H1 (cell line): ENCODE results near the gene PDE1A. TPM values are rescaled to one million over a fixed set of nuclear protein-coding genes. Genes with fewer than 3 reads are reported as not detected.

ENCODE experiments used
- CTCF ChIA-PET: fragments of 300-600 bp; sonication (Branson Sonifier 250); formaldehyde crosslinking; loops from one replicate; lab custom pipeline; 2021; ENCODE audit not compliant: partially characterized antibody; lab: Charles Lee
- POLR2A ChIA-PET: fragments of 300-600 bp; sonication (Branson Sonifier 250); formaldehyde crosslinking; loops from one replicate; lab custom pipeline; 2021; ENCODE audit warnings: inconsistent platforms; ENCODE audit not compliant: partially characterized antibody; lab: Charles Lee
- DNase-seq, 2 experiments: peaks; one replicate each; pipeline versions ENCODE4 v3.0.0 to v3.0.0-alpha.2; 2010 to 2022; ENCODE audit warnings: low spot score in 2 of 2, low read depth in 1 of 2, mixed read lengths in 1 of 2
- FAIRE-seq: peaks from 2 replicates; lab custom pipeline; 2011; peaks lifted over from hg19 to GRCh38; lab: Jason Lieb, UNC
- H2AFZ ChIP-seq: 2 replicates; pipeline ENCODE4 v1.8.1; 2012; ENCODE audit warnings: low read length, inconsistent platforms
- H2AK5ac ChIP-seq: 2 replicates; pipeline ENCODE4 v1.6.1; 2013; ENCODE audit warnings: low read depth, low read length
- H2BK120ac ChIP-seq: replicated peaks from 2 replicates; pipeline ENCODE3; 2013; ENCODE audit warnings: low read depth, low read length, inconsistent platforms
- H2BK12ac ChIP-seq: 2 replicates; pipeline ENCODE4 v1.6.1; 2013; ENCODE audit warnings: low read depth, low read length
- H2BK15ac ChIP-seq: 2 replicates; pipeline ENCODE4 v1.6.1; 2013; ENCODE audit warnings: low read length
- H2BK20ac ChIP-seq: 2 replicates; pipeline ENCODE4 v1.6.1; 2013; ENCODE audit warnings: low read length
- H2BK5ac ChIP-seq: 2 replicates; pipeline ENCODE4 v1.6.1; 2013; ENCODE audit warnings: low read depth, low read length
- H3K14ac ChIP-seq: 2 replicates; pipeline ENCODE4 v1.6.1; 2013; ENCODE audit warnings: inconsistent platforms; ENCODE audit not compliant: insufficient read length
- H3K18ac ChIP-seq: 2 replicates; pipeline ENCODE4 v1.6.1; 2013; ENCODE audit warnings: low read length; ENCODE audit errors: extremely low read depth
- H3K23ac ChIP-seq: 2 replicates; pipeline ENCODE4 v1.6.1; 2013; ENCODE audit warnings: inconsistent platforms; ENCODE audit not compliant: insufficient read length
- H3K23me2 ChIP-seq: 2 replicates; pipeline ENCODE4 v1.6.1; 2013; ENCODE audit warnings: low read depth, low read length
- H3K27ac ChIP-seq: 2 replicates; pipeline ENCODE4 v1.6.1; 2011; ENCODE audit warnings: low read depth, low read length, inconsistent platforms
- H3K27me3 ChIP-seq, 4 experiments: replicated peaks in 1 of 4; 1 replicate in 1 of 4; 2 replicates in 3 of 4; pipeline versions ENCODE4 v1.6.1 to v1.8.1; 2011 to 2013; ENCODE audit warnings: low read length in 3 of 4, mild to moderate bottlenecking in 3 of 4, inconsistent platforms in 2 of 4, mixed read lengths in 2 of 4, moderate library complexity in 1 of 4; ENCODE audit not compliant: control insufficient read depth in 3 of 4, insufficient read depth in 3 of 4; ENCODE audit errors: extremely low read depth in 1 of 4
- H3K36me3 ChIP-seq, 4 experiments: 2 replicates each; pipeline versions ENCODE4 v1.6.1 to v1.8.1; 2011 to 2013; ENCODE audit warnings: mild to moderate bottlenecking in 4 of 4, low read length in 3 of 4, moderate library complexity in 2 of 4, control low read depth in 1 of 4, inconsistent platforms in 1 of 4; ENCODE audit not compliant: insufficient read depth in 4 of 4, control insufficient read depth in 2 of 4
- H3K4ac ChIP-seq: replicated peaks from 2 replicates; pipeline ENCODE3; 2013; ENCODE audit warnings: low read length, low read depth, mixed read lengths, inconsistent platforms; ENCODE audit not compliant: insufficient read length
- H3K4me1 ChIP-seq, 4 experiments: replicated peaks in 1 of 4; 1 replicate in 1 of 4; 2 replicates in 3 of 4; pipeline versions ENCODE4 v1.6.1 to v1.8.1; 2011 to 2013; ENCODE audit warnings: low read length in 3 of 4, inconsistent platforms in 2 of 4, mixed read lengths in 1 of 4; ENCODE audit not compliant: insufficient read depth in 4 of 4, control insufficient read depth in 3 of 4
- H3K4me2 ChIP-seq, 2 experiments: 2 replicates each; pipeline versions ENCODE4 v1.6.1 to v1.8.1; 2011 to 2013; ENCODE audit warnings: low read depth in 2 of 2, low read length in 2 of 2, control low read depth in 1 of 2, inconsistent platforms in 1 of 2, mild to moderate bottlenecking in 1 of 2; ENCODE audit not compliant: insufficient read depth in 1 of 2
- H3K4me3 ChIP-seq, 4 experiments: fragments of 200-600, 300-600 bp in 1 of 4; sonication (generic), shearing (Covaris generic), sonication (Bioruptor Twin) in 1 of 4; 2 replicates each; pipeline versions ENCODE4 v1.5.1 to v1.8.1; 2011 to 2016; ENCODE audit warnings: low read length in 4 of 4, low read depth in 3 of 4, control low read depth in 2 of 4, inconsistent platforms in 2 of 4, mild to moderate bottlenecking in 2 of 4, mixed read lengths in 1 of 4, moderate library complexity in 1 of 4; ENCODE audit not compliant: insufficient read depth in 2 of 4; ENCODE audit errors: extremely low read depth in 1 of 4
- H3K56ac ChIP-seq: replicated peaks from 2 replicates; pipeline ENCODE3; 2013; ENCODE audit warnings: low read depth, mild to moderate bottlenecking, mixed read lengths, low read length, inconsistent platforms; ENCODE audit not compliant: insufficient read length
- H3K79me1 ChIP-seq: 2 replicates; pipeline ENCODE4 v1.6.1; 2013; ENCODE audit warnings: low read depth, low read length, control low read depth
- H3K79me2 ChIP-seq, 2 experiments: 2 replicates each; pipeline versions ENCODE4 v1.6.1 to v1.8.1; 2012 to 2013; ENCODE audit warnings: low read length in 2 of 2, mild to moderate bottlenecking in 2 of 2, inconsistent platforms in 1 of 2; ENCODE audit not compliant: insufficient read depth in 2 of 2, control insufficient read depth in 1 of 2
- H3K9ac ChIP-seq, 4 experiments: replicated peaks in 1 of 4; 1 replicate in 1 of 4; 2 replicates in 3 of 4; pipeline versions ENCODE4 v1.6.1 to v1.8.1; 2011 to 2013; ENCODE audit warnings: low read depth in 3 of 4, low read length in 3 of 4, control low read depth in 2 of 4, mild to moderate bottlenecking in 2 of 4, moderate library complexity in 2 of 4, inconsistent platforms in 1 of 4; ENCODE audit errors: extremely low read depth in 1 of 4
- H3K9me3 ChIP-seq, 2 experiments: 2 replicates each; pipeline versions ENCODE4 v1.6.1 to v1.8.1; 2012 to 2013; ENCODE audit warnings: mild to moderate bottlenecking in 2 of 2, moderate library complexity in 2 of 2, control low read depth in 1 of 2, inconsistent platforms in 1 of 2, low read depth in 1 of 2, low read length in 1 of 2, mixed read lengths in 1 of 2; ENCODE audit not compliant: insufficient read depth in 2 of 2
- H4K20me1 ChIP-seq, 2 experiments: replicated peaks in 1 of 2; 2 replicates each; pipeline versions ENCODE3 to v1.8.1; 2011 to 2013; ENCODE audit warnings: inconsistent platforms in 2 of 2, low read length in 2 of 2, mild to moderate bottlenecking in 1 of 2; ENCODE audit not compliant: insufficient read depth in 2 of 2, control insufficient read depth in 1 of 2
- H4K5ac ChIP-seq: 2 replicates; pipeline ENCODE4 v1.6.1; 2013; ENCODE audit warnings: low read length, low read depth, mixed read lengths, inconsistent platforms; ENCODE audit not compliant: insufficient read length
- H4K8ac ChIP-seq: 2 replicates; pipeline ENCODE4 v1.8.0; 2013; ENCODE audit warnings: mild to moderate bottlenecking, moderate library complexity, low read length, inconsistent platforms; ENCODE audit not compliant: insufficient read depth; ENCODE audit errors: extremely low read depth
- H4K91ac ChIP-seq: replicated peaks from 2 replicates; pipeline ENCODE3; 2013; ENCODE audit warnings: low read length, mixed read lengths, inconsistent platforms; ENCODE audit not compliant: insufficient read length
- ASH2L ChIP-seq: fragments of 200-600, 300-600 bp; sonication (generic); IDR thresholded peaks from one replicate; pipeline ENCODE4 v1.7.1; 2017; ENCODE audit warnings: low read length
- CBX8 ChIP-seq: fragments of 300-800, 300-1000 bp; sonication (generic); IDR thresholded peaks from 2 replicates; pipeline ENCODE4 v1.7.1; 2016; ENCODE audit warnings: low read depth, low read length, borderline replicate concordance
- CHD2 ChIP-seq: IDR thresholded peaks from 2 replicates; pipeline ENCODE4 v1.6.1; 2012; ENCODE audit warnings: low read length, improper control_type of control experiment
- EGR1 ChIP-seq: IDR thresholded peaks from 2 replicates; pipeline ENCODE4 v1.6.1; 2011; ENCODE audit warnings: low read depth, low read length, borderline replicate concordance
- JUN ChIP-seq: IDR thresholded peaks from 2 replicates; pipeline ENCODE4 v1.6.1; 2011; ENCODE audit warnings: low read depth, mild to moderate bottlenecking, improper control_type of control experiment, low read length
- KDM1A ChIP-seq: fragments of 200-600, 300-600 bp; sonication (generic); IDR thresholded peaks from 2 replicates; pipeline ENCODE4 v1.7.1; 2016; ENCODE audit warnings: mild to moderate bottlenecking, low read length, borderline replicate concordance
- KDM5A ChIP-seq: fragments of 200-600 bp; IDR thresholded peaks from 2 replicates; pipeline ENCODE4 v1.7.1; 2012; ENCODE audit warnings: mild to moderate bottlenecking, low read length, inconsistent platforms, mixed read lengths
- NRF1 ChIP-seq: IDR thresholded peaks from 2 replicates; pipeline ENCODE4 v1.6.1; 2011; ENCODE audit warnings: mild to moderate bottlenecking, low read depth, low read length, improper control_type of control experiment
- PHF8 ChIP-seq: fragments of 200-600 bp; sonication (generic); conservative IDR thresholded peaks from 2 replicates; pipeline ENCODE4 v1.7.1; 2012; ENCODE audit warnings: low read depth, mild to moderate bottlenecking, inconsistent platforms, low read length, moderate library complexity
- RAD21 ChIP-seq, 2 experiments: IDR thresholded peaks in 1 of 2; conservative IDR thresholded peaks in 1 of 2; 2 replicates each; pipeline ENCODE4 v1.6.1; 2011; ENCODE audit warnings: low read depth in 2 of 2, low read length in 2 of 2, improper control_type of control experiment in 1 of 2, inconsistent platforms in 1 of 2, mild to moderate bottlenecking in 1 of 2, moderate library complexity in 1 of 2
- TAF1 ChIP-seq: IDR thresholded peaks from 2 replicates; pipeline ENCODE4 v1.6.1; 2011; ENCODE audit warnings: mild to moderate bottlenecking, low read depth, low read length
- TEAD4 ChIP-seq: IDR thresholded peaks from 2 replicates; pipeline ENCODE4 v1.6.1; 2012; ENCODE audit warnings: low read depth, low read length, inconsistent platforms, mixed read lengths
- WGBS, 2 experiments: shearing (Covaris generic) in 1 of 2; methylation state at CpG; one replicate each; pipeline versions ENCODE4 v1.1.6 to v1.1.7; 2013 to 2015; ENCODE audit warnings: low lambda C conversion rate in 2 of 2, mixed read lengths in 2 of 2, inconsistent platforms in 1 of 2, low coverage in 1 of 2, missing lambda C conversion rate in 1 of 2; ENCODE audit not compliant: insufficient replicate concordance in 2 of 2, insufficient coverage in 1 of 2, insufficient read length in 1 of 2; ENCODE audit errors: extremely low coverage in 1 of 2, missing lambda C conversion rate in 1 of 2; 5-methylcytosine and 5-hydroxymethylcytosine counted together
- polyA plus RNA-seq, 7 experiments: library from polyadenylated mRNA; depleted of rRNA in 3 of 7; stranded (reverse) in 5 of 7; unstranded in 2 of 7; fragments of >200 nt in 5 of 7; fragments of 200-250 nt in 2 of 7; gene quantifications; 1 replicate in 5 of 7; 2 replicates in 1 of 7; 4 replicates in 1 of 7; pipeline versions ENCODE4 v1.2.1 to v1.2.3, GENCODE V29; 2011 to 2013; ENCODE audit warnings: missing spikeins in 2 of 7, mixed read lengths in 2 of 7
- total RNA-seq: library from RNA; stranded (reverse); fragmentation: NEBNext Ultra II Directional; extraction: Animal tissue kit (Norgen Biotek cat#: 25700); gene quantifications from 2 replicates; pipeline ENCODE4 v1.2.1, GENCODE V29; 2021
- TF ChIP-seq, protein P1 (sequence below): IDR thresholded peaks from 2 replicates; pipeline ENCODE4 v1.6.1; 2012; ENCODE audit warnings: low read length, inconsistent platforms

The PDE1A gene
- total and polyA plus RNA-seq, 2 of the 8 experiments (the other 6 are each of a cell fraction or from before 2014, with no cell fraction given): 0.34 TPM; not detected in 1

GRCh38 chr2:182381225-182381624 is 45.6 kb downstream of the PDE1A start:
- Histone ChIP-seq H3K4me1 (no peaks in the 10 kb centered on the region), H3K56ac (no peak overlapping the region), H3K14ac (no peak overlapping the region), H2BK15ac (no peak overlapping the region), H3K79me1 (no peaks in the 10 kb centered on the region), H4K5ac (no peak overlapping the region), H3K4ac (no peak overlapping the region), H4K20me1 (no peaks in the 10 kb centered on the region), H2BK20ac (no peak overlapping the region), H3K4me2 (no peak overlapping the region), H3K27me3 (no peaks in the 10 kb centered on the region), H2BK5ac (no peak overlapping the region), H3K9ac (no peak overlapping the region), H3K4me3 (no peak overlapping the region), H3K18ac (no peak overlapping the region), H2AK5ac (no peak overlapping the region), H2BK120ac (no peak overlapping the region), H3K27ac (no peak overlapping the region), H3K23ac (no peak overlapping the region), H2AFZ (no peak overlapping the region), H4K8ac (no peak overlapping the region), H3K23me2 (no peaks in the 10 kb centered on the region), H3K36me3 (no peaks in the 10 kb centered on the region), H2BK12ac (no peak overlapping the region), H4K91ac (no peak overlapping the region), H3K79me2 (no peaks in the 10 kb centered on the region), H3K9me3 (peaks cover 10 to 12% of the 10 kb centered on the region in 2 experiments)
- CTCF ChIA-PET: interaction anchor here (0.6 kb wide), 1 partner anchor 247 kb away, joined by 3 read pairs; no protein-coding TSS in a partner anchor
- 94% methylated on average over 8 of the region's 8 CpGs; no CpG with 5 or more reads in 1 of the 2 experiments for WGBS, 2 experiments
- POLR2A ChIA-PET: no interaction called here
- DNase-seq: no peak
- no peak for FAIRE-seq
- TF ChIP-seq, protein P1, sequence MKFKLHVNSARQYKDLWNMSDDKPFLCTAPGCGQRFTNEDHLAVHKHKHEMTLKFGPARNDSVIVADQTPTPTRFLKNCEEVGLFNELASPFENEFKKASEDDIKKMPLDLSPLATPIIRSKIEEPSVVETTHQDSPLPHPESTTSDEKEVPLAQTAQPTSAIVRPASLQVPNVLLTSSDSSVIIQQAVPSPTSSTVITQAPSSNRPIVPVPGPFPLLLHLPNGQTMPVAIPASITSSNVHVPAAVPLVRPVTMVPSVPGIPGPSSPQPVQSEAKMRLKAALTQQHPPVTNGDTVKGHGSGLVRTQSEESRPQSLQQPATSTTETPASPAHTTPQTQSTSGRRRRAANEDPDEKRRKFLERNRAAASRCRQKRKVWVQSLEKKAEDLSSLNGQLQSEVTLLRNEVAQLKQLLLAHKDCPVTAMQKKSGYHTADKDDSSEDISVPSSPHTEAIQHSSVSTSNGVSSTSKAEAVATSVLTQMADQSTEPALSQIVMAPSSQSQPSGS: no peak
- TF ChIP-seq PHF8 (no peak), ASH2L (no peak), TEAD4 (no peak), NRF1 (no peak), KDM1A (no peak), KDM5A (no peak), JUN (no peak), CHD2 (no peak), CBX8 (no peak), EGR1 (no peak), RAD21 (IDR thresholded peaks at IDR 0.05 in 1 of 2, conservative IDR thresholded peaks at IDR 0.05 in 1 of 2; ENCODE audit: low read depth in 2 of 2, low read length in 2 of 2) (no peak), TAF1 (no peak)
